Ovary (tissue), 3 donors: Measurements from ENCODE around the gene CABP2.

ENCODE experiments used
- EP300 ChIP-seq: sonication (generic); formaldehyde crosslinking; IDR thresholded peaks from one replicate; pipeline ENCODE4 v1.6.1; 2017; ENCODE audit warnings: antibody characterized with exemption
- TF ChIP-seq, protein P1 (sequence below), 3 donors: fragments of 450-650 bp in 2 of 3; fragments of 200-600 bp in 1 of 3; IDR thresholded peaks; one replicate each; pipeline versions ENCODE4 v1.5.1 to v1.8.0; 2016 to 2022; ENCODE audit warnings: antibody characterized with exemption in 3 of 3, mild to moderate bottlenecking in 1 of 3
- donor health status: DM: no; HTN: no; CAD: no.

DNA sequence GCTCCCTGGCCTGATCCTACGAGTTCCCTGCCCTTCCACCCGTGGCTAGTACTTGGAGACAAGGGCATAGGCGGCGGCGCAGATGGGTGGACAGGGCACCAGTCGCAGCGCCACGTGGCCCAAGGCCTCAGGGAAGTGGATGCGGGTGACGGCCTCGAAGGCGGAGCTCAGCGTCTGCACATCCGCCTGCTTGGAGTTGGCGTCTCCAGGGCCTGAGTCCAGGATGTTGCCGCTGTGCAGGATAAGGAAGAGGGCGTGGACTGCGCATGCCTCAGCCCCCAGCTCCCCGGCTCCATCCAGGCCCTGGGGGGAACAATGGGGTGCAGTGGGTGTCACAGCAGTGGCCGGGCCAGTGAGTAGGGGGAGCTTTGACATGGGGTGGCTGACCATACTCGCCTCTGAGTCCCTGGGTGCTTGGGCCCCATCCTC lies 24.7 kb downstream of the CABP2 start:
- TF ChIP-seq, protein P1, sequence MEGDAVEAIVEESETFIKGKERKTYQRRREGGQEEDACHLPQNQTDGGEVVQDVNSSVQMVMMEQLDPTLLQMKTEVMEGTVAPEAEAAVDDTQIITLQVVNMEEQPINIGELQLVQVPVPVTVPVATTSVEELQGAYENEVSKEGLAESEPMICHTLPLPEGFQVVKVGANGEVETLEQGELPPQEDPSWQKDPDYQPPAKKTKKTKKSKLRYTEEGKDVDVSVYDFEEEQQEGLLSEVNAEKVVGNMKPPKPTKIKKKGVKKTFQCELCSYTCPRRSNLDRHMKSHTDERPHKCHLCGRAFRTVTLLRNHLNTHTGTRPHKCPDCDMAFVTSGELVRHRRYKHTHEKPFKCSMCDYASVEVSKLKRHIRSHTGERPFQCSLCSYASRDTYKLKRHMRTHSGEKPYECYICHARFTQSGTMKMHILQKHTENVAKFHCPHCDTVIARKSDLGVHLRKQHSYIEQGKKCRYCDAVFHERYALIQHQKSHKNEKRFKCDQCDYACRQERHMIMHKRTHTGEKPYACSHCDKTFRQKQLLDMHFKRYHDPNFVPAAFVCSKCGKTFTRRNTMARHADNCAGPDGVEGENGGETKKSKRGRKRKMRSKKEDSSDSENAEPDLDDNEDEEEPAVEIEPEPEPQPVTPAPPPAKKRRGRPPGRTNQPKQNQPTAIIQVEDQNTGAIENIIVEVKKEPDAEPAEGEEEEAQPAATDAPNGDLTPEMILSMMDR (IDR thresholded peaks at IDR 0.05) = no peak
- TF ChIP-seq EP300 = no peak
